Choroid plexus epithelial cell (primary cell): Measurements from ENCODE around the gene SMARCD2.
"Not testable (repeated sequence)": the region's sequence is repeated elsewhere in the genome, so short reads cannot be mapped to it uniquely, and the experiment has no call there.

Experiments
- DNase-seq: peaks from one replicate; pipeline ENCODE4 v3.0.0-alpha.2; 2010; ENCODE audit warnings: low read depth
- H3K4me3 ChIP-seq: 2 replicates; pipeline ENCODE4 v1.5.1; 2011; ENCODE audit warnings: low read depth, mild to moderate bottlenecking, control low read depth, low read length, moderate library complexity
- CTCF ChIP-seq: conservative IDR thresholded peaks from 2 replicates; pipeline ENCODE4 v1.5.1; 2011; ENCODE audit warnings: low read depth, mild to moderate bottlenecking, control low read depth, inconsistent platforms, low read length, moderate library complexity

Gene SMARCD2

GRCh38 chr17:63805591-63805990 lies 36.9 kb downstream of the SMARCD2 start:
- H3K4me3 ChIP-seq: no peak overlapping the region
- TF ChIP-seq CTCF: no peak
- no peak for DNase-seq

- no peak overlapping the region for H3K4me3 ChIP-seq
- no peak for DNase-seq
- TF ChIP-seq CTCF: no peak
Measured at GRCh38 chr17:63804328-63804727, 38.2 kb downstream of the SMARCD2 start.

GRCh38 chr17:63800783-63801182 lies 41.7 kb downstream of the SMARCD2 start:
- H3K4me3 ChIP-seq: no peak overlapping the region
- TF ChIP-seq CTCF: no peak
- no peak for DNase-seq

- no peak for TF ChIP-seq CTCF
- no peak overlapping the region for H3K4me3 ChIP-seq
- DNase-seq: no peak
Measured at GRCh38 chr17:63798572-63799106, 43.8 kb downstream of the SMARCD2 start.

GRCh38 chr17:63796375-63796774 lies 46.1 kb downstream of the SMARCD2 start:
- DNase-seq, H3K4me3 ChIP-seq: not testable (repeated sequence)

GRCh38 chr17:63792055-63792729 lies 50.3 kb downstream of the SMARCD2 start:
- no peak for DNase-seq
- no peak for TF ChIP-seq CTCF
- no peak overlapping the region for H3K4me3 ChIP-seq

GRCh38 chr17:63790057-63790456 lies 52.4 kb downstream of the SMARCD2 start:
- DNase-seq: no peak
- TF ChIP-seq CTCF: no peak
- no peak overlapping the region for H3K4me3 ChIP-seq
